Ishikawa (cell line): Measurements from ENCODE around the gene DLEU7.

Source experiments
- CEBPB ChIP-seq: IDR thresholded peaks from 2 replicates; pipeline ENCODE4 v1.6.1; 2012
- CREB1 ChIP-seq: IDR thresholded peaks from 2 replicates; pipeline ENCODE4 v1.6.1; 2012; ENCODE audit warnings: low read depth
- EGR1 ChIP-seq: IDR thresholded peaks from 2 replicates; pipeline ENCODE4 v1.6.1; 2012
- EP300 ChIP-seq: IDR thresholded peaks from 2 replicates; pipeline ENCODE4 v1.6.1; 2012; ENCODE audit warnings: borderline replicate concordance
- FOXM1 ChIP-seq: IDR thresholded peaks from 2 replicates; pipeline ENCODE4 v1.6.1; 2012; ENCODE audit warnings: low read depth, borderline replicate concordance
- NFIC ChIP-seq: IDR thresholded peaks from 2 replicates; pipeline ENCODE4 v1.6.1; 2012
- RAD21 ChIP-seq: IDR thresholded peaks from 2 replicates; pipeline ENCODE4 v1.6.1; 2012; ENCODE audit warnings: low read depth
- TAF1 ChIP-seq: IDR thresholded peaks from 2 replicates; pipeline ENCODE4 v1.6.1; 2012; ENCODE audit warnings: low read depth, mild to moderate bottlenecking
- TCF12 ChIP-seq: IDR thresholded peaks from 2 replicates; pipeline ENCODE4 v1.6.1; 2012; ENCODE audit warnings: low read depth
- TEAD4 ChIP-seq: IDR thresholded peaks from 2 replicates; pipeline ENCODE4 v1.6.1; 2012
- YY1 ChIP-seq: IDR thresholded peaks from 2 replicates; pipeline ENCODE4 v1.6.1; 2012; ENCODE audit warnings: low read depth
- ZBTB7A ChIP-seq: IDR thresholded peaks from 2 replicates; pipeline ENCODE4 v1.6.1; 2012; ENCODE audit warnings: low read depth
- TF ChIP-seq, protein P1 (sequence below): IDR thresholded peaks from 2 replicates; pipeline ENCODE4 v1.6.1; 2012; ENCODE audit warnings: low read depth, mild to moderate bottlenecking
- TF ChIP-seq, protein P2 (sequence below): IDR thresholded peaks from 2 replicates; pipeline ENCODE4 v1.6.1; 2012
- TF ChIP-seq, protein P3 (sequence below): IDR thresholded peaks from 2 replicates; pipeline ENCODE4 v1.6.1; 2012

The DLEU7 gene

DNA sequence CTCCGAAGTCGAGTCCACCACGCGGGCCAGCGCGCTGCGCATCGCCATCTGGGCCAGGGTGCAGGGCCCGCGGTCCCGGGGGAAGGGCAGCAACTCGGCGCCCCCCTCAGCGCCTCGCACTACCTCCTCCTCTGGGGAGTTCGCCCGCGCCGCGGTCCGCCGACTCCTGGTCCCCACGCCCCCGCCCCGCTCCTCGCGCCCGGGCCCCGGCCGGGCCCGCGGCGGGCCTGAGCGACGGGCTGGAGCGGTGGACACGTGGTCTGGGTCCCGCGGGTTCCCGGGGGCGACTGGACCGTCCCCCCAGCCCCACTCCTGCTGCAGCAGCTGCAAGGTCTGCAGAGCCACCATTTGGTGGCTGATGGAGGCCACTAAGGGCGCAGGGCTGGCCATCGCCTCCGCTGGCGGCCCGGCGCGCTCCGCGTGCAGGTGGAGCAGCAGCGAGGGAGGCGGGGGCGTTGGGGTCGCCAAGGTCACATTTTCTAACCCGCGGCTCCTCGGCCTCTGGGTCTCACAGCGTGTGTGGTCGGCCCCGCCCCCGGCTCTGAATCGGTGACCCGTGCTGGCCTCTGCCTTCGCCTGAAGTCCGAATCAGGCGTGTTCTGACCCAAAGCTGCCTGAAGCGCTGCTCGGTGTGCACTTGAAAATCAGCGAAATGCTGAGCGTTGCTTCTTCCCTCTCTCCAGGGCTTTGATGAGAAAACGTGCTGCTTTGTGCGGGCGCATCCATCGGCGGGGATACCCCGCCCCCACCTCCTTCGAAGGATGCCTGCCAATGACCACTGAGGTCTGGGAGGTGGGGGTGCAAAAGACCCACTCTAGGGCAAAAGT, at the start of gene DLEU7:
DLEU7 (minus strand) TSS at position 436 of the 827 bp plus-strand sequence; CDS start at position 390, 46 bp downstream.
- TF ChIP-seq, protein P1, sequence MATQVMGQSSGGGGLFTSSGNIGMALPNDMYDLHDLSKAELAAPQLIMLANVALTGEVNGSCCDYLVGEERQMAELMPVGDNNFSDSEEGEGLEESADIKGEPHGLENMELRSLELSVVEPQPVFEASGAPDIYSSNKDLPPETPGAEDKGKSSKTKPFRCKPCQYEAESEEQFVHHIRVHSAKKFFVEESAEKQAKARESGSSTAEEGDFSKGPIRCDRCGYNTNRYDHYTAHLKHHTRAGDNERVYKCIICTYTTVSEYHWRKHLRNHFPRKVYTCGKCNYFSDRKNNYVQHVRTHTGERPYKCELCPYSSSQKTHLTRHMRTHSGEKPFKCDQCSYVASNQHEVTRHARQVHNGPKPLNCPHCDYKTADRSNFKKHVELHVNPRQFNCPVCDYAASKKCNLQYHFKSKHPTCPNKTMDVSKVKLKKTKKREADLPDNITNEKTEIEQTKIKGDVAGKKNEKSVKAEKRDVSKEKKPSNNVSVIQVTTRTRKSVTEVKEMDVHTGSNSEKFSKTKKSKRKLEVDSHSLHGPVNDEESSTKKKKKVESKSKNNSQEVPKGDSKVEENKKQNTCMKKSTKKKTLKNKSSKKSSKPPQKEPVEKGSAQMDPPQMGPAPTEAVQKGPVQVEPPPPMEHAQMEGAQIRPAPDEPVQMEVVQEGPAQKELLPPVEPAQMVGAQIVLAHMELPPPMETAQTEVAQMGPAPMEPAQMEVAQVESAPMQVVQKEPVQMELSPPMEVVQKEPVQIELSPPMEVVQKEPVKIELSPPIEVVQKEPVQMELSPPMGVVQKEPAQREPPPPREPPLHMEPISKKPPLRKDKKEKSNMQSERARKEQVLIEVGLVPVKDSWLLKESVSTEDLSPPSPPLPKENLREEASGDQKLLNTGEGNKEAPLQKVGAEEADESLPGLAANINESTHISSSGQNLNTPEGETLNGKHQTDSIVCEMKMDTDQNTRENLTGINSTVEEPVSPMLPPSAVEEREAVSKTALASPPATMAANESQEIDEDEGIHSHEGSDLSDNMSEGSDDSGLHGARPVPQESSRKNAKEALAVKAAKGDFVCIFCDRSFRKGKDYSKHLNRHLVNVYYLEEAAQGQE, result no peak
- TF ChIP-seq YY1, result no peak
- TF ChIP-seq TEAD4, result no peak
- TF ChIP-seq, protein P2, sequence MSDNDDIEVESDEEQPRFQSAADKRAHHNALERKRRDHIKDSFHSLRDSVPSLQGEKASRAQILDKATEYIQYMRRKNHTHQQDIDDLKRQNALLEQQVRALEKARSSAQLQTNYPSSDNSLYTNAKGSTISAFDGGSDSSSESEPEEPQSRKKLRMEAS, result no peak
- no peak for TF ChIP-seq EGR1
- TF ChIP-seq, protein P3, sequence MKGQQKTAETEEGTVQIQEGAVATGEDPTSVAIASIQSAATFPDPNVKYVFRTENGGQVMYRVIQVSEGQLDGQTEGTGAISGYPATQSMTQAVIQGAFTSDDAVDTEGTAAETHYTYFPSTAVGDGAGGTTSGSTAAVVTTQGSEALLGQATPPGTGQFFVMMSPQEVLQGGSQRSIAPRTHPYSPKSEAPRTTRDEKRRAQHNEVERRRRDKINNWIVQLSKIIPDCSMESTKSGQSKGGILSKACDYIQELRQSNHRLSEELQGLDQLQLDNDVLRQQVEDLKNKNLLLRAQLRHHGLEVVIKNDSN, result no peak
- TF ChIP-seq TCF12, result no peak
- no peak for TF ChIP-seq RAD21
- no peak for TF ChIP-seq TAF1
- no peak for TF ChIP-seq ZBTB7A

DNA sequence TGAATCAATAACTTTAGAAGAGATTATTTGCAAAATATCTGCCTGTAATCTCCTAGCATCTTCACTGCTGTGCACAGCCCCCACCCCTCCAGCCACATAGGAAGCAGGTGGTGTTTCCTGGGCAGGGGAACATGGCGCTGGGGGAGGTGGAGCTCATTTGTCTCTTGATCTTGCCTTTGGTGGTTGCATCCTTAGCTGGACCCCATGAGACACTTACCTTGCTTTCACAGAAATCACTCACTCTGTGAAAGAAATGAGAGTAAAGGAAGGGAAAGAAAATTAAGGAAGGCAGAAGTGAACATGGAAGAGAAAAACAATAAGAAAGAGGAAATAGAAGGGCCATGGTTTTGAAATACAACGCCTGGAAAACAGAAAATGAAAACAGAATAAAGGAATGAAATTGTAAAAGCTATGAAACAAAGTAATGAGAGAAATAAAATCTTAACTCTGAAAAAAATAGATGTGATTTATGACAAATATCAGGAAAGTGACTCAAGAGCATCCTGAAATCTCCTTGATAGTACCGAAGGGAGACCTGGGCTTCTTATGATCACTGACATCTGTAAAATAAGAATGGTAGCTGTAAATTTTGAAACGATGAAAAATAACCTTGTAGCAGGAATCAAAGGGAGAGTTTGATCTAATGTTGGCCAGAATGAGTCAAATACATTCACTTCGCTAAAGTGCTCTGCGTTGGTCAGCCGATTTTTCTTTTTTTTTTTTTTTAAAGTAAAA, 48.9 kb upstream of the DLEU7 start:
- TF ChIP-seq TAF1 (no peak), FOXM1 (no peak), EGR1 (no peak), CREB1 (no peak), RAD21 (no peak), NFIC (no peak), EP300 (no peak), TCF12 (no peak), YY1 (no peak), CEBPB (no peak), TEAD4 (no peak), ZBTB7A (no peak)
- TF ChIP-seq, protein P2, result no peak
- TF ChIP-seq, protein P3, result no peak
- TF ChIP-seq, protein P1, result no peak

DNA sequence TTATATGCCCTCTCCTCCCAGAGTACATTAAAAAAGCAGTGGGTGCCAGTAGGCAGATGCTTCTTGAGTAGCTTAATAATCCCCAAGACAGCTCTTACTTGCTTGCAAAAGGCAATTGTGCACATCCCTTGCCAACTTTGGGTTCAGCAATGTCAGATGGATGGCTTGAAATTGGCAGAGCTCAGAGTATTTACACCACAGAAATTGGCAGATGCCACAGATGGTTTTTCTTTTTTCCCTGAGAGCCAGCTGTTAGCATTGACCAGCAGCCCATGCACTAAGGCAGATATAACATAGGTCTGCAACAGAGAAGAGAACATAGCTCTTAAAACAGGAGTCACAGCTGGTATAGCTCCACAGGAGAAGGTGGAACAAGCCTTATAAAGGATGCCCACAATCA, 47.7 kb upstream of the DLEU7 start:
- TF ChIP-seq CEBPB (no peak), EP300 (no peak), FOXM1 (no peak), TAF1 (no peak), TCF12 (no peak), TEAD4 (no peak), RAD21 (no peak), CREB1 (no peak), EGR1 (no peak), ZBTB7A (no peak), YY1 (no peak), NFIC (no peak)
- TF ChIP-seq, protein P2, result no peak
- TF ChIP-seq, protein P1, result no peak
- TF ChIP-seq, protein P3, result no peak
